GM19395 (cell line): ENCODE measurements around the gene WNT4.

ENCODE experiments used
- ATAC-seq: cut with Tn5 transposase; IDR thresholded peaks from one replicate; pipeline ENCODE4 v1.9.1; 2021; ENCODE audit warnings: mild to moderate bottlenecking, moderate library complexity; ENCODE audit not compliant: unreplicated experiment

The WNT4 gene

DNA sequence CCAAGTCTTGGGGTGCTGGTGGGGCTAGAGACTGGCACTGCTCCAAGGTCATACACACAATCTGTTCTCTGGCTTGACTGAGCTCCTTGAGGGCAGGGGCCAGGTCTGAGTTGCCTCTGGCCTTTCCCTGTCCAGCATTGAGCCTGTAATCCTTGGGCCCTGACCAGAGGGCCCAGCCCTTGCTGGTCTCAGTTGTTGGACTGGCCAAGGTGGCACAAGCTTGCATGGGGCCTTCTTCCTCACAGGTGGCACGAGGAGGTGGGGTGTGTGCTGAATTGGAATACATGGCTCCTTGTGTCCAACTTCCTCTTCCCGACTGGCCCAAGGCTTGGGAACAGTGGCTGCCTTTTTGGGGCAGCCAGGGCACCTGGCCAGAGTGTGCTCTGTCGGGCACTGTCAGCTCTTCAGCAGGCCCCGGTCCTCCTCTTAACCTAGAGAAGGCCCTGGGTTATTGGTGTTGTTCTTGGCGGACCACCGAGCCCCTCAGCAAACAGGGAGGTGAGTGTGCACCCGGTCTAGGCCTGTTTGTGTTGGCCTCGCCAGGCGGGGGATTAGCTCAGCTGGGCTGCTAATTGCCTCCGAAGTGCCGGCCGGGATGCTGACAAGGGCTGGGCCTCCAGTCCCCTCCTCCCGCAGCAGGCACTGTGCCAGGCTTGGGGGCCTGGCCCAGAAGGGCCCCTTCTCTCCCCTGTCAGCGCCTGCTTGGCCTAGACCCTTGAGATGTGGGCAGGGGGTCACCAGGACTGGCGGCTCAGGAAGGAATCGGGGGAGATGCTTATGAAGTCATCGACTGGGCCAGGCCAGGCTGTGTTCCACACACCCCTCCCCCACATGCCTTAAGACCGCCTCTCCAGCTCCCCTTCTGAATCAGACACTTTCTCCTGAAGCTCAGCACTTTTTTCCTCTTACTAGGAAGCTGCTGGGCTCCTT lies 28.5 kb downstream of the WNT4 start:
- no peak for ATAC-seq

DNA sequence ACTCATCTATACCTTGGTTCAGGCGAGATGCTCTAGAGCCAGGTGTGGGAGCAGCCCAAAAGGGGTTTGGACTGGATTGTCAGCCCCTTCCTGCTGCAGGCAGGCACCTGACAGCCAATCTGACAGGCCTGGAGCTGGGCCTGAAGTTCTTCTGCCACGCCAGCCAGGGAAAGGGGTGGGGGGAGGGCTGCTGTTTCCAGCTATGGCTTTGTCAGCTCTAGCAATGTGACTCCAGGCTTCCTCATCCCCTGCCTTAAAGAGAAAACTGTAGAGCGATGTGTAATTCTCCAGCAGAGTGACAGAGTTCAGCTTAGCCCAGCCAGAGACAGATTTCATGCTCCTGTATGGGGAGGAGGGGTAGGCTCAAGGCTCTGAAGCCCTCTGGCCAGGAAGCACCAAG lies 30.3 kb downstream of the WNT4 start:
- no peak for ATAC-seq

DNA sequence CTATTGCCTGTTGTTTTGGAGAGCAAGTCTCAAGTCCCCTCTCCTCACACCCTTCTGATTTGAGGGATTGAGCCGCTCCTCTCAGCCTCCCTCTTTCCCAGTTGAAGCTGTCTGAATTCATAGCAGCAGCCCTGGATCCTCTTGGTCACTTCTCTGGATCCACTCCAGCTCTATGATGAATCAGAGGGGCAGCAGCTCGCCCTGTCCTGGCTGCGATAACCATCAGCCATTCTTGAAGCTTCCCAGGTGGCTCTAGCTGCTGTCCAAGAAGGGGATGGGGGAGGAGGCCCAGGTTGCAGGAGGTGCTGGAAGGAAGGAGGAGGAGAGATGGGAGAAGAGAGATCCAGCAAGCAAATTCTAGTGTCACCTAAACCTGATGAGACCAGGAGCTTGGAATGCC lies 31.3 kb downstream of the WNT4 start:
- no peak for ATAC-seq

DNA sequence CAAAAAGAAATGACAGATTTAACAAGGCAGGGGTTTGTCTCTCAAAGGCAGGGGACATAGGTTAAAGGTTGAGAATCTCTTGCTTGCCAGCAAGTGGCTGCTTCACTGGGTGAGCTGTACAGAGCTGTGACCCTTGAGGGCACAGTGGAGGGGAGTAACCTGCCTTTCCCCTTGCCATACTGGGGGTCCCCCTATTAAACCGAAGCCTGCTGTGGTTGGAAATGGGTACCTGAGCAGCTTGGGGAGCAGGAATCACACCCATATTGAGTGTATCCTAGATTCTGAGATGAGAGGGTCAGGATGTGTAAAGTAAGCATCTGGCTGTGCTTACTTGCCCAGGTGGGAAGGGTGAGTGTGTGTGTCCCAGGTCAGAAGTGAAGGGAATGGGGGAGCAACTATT lies 31.8 kb downstream of the WNT4 start:
- no peak for ATAC-seq

DNA sequence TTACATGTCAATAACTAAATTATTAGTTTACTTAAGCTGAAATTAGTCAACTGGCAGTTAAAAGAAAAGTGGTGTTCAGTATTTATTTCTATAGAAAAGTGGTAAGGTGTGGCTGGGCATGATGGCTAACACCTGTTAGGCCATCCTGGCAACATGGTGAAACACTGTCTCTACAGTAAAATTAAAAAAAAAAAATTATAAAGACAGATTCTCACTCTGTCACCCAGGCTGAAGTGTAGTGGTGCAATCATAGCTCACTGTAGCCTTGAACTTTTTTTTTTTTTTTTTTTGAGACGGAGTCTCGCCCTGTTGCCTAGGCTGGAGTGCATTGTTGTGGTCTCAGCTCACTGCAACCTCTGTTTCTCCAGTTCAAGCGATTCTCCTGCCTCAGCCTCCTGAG lies 32.9 kb downstream of the WNT4 start:
- no peak for ATAC-seq

DNA sequence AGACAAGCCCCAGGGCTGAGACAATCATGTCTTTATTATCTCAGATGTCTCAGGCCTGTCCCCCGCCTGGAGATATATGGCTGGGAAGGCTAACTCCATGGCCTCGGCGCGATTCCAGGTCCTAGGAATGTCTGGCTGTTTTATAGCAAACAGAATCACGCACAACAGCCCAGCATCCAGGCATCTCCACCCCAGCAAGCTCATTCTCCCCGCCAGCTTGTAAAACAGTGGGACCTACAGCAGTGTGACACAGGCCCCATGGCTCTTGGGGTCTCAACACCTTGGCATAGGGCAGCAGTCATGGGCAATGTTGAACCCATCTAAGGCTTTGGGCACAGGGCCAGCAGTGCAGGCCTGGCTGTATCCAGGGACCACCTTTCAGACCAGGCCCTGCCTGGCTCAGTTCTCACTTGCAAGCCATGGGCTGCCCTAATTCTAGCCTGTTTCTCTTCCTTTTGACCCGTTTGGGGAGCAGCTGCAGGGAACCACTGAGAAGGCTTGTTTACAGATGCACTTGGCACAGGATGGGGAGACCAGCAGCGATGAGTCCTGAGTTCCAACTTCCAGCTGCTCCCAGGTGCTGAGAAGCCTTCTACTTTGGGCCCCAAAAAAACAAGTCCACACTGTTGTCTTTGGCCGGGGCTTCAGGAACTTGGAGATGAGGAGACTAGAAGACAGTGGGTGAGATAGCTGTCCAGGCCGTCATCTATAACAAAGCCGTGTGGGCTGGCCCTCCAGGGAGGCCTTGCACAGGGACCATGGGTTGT lies 34.4 kb downstream of the WNT4 start:
- no peak for ATAC-seq

DNA sequence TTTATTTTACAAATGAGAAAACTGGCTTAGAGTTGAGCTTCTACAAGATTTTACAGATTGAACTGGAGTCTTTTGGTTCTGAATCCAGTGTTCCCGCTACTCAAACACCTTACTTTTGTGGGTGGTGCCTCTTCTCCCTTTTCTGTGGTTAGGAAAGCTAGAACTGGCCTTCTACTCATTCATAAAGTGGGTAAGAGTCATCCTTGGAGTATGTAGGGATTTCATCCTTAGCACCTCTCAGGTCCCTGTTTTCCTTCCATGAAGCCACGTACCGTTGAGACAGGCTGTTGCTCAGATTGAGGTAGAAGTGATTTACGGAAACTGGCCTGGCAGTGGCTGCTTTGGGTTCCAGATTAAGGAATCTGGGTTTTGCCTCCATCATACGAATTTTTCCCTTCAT lies 35.8 kb downstream of the WNT4 start:
- ATAC-seq, result no peak

DNA sequence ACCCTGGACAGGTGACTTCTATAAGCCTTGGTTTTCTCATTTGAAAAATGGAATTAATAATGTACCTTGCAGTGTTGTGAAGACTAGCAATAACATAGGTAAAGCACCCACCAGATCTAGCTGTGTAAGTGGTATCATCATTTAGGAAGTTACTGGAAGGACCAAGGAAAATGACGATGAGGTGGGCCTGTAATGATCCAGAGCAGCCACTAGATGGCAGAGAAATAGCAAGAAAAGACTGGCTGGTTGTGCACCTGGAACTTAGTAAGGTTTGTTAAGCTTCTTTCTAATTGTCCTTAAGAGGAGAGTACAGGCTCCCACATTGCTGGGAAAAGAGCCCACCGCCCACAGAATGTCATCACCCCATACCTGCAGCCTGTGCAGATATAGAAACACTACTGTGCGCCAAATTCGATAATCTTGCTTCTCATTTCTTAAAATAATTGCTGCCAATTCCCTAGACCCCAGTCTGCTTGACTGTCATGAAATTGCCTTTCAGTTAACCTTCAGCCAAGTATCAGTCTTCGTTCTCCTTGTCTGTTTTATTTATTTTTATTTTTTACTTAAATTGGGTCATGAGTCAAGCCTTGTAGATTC lies 37.2 kb downstream of the WNT4 start:
- no peak for ATAC-seq

DNA sequence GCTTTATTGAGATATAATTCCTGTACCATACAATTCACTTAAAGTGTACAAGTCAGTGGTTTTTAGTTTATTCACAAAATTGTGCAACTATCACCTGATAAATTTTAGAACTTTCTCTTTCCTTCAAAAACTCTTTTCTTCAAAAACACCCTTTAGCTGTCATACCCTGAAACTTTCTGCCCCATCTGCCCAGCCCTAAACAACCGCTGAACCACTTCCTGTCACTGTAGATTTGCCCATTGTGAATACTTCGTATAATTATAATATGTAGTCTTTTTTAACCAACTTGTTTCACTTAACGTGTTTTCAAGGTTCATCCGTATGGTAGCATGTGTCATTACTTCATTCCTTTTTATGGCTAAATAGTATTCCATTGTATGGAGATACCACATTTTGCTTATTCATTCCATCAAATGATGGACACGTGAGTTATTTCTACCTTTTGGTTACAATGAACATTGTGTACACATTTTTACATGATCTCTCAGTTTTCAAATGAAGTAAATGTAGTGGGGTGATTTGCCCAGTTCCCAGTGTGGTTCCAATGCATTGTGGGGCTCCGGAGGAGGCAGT lies 37.9 kb downstream of the WNT4 start:
- ATAC-seq, result no peak

DNA sequence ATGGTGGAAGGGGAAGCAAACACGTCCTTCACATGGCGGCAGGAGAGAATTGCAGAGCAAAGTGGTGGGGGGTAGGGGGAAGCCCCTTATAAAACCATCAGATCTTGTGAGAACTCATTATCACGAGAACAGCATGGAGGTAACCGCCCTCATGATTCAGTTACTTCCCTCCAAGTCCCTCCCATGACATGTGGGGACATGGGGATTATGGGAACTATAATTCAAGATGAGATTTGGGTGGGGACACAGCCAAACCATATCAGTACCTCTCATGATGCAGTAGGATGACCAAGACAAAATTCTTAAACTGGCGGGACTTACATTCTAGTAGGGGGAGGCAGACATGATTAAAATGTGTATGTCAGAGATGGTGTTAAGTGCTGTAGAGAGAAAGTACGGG lies 38.8 kb downstream of the WNT4 start:
- ATAC-seq, result no peak

DNA sequence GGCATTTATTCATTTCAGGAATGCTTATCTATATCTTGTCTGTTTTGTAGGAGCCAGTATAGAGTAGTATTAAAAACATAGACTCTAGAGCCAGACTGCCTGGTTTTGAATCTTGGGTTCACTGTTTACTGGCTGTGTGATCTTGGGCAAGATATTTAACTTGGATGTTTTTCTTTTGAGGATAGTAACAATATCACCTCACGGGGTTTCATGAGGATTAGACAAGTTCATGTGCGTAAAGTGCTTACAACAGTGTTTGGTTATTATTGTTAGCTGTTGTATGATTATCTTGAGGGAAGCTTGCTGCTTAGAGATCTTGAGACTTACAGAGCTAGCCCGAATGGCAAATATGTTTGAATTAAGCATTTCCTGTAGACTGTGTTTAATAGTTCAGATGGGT lies 40.2 kb downstream of the WNT4 start:
- ATAC-seq, result no peak

DNA sequence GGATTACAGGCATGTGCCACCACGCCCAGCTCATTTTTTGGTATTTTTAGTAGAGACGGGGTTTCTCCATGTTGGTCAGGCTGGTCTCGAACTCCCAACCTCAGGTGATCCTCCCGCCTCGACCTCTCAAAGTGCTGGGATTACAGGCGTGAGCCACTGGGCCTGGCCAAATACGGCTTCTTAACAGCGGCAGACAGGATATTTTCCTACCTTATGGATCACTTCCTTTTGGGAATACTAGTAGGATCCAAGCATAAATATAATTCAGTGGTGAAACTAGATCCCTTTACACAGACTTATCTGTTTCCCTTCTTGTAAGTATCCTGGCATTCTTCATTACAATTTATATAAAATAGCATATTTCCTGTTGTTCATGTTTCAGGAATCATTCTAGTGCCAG lies 40.9 kb downstream of the WNT4 start:
- no peak for ATAC-seq

DNA sequence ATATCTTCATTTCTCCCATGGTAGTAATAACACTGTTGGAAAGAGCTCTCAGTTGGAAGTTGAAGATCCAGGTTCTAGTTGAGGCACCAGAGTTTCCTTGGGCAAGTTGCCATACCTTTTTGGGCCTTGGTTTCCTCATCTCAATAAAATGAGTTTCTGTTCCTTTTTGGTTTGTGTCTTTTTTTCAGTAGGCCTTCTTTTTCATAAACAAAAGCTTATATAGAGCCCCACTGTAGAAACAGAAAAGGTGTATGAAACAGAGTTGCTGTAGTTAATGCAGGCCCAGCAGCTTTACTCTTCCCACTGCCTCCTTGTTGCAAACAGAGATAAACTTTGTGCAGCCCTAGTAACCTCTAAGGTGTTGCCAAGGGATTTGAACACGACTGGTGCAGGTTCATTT lies 41.7 kb downstream of the WNT4 start:
- ATAC-seq, result no peak

DNA sequence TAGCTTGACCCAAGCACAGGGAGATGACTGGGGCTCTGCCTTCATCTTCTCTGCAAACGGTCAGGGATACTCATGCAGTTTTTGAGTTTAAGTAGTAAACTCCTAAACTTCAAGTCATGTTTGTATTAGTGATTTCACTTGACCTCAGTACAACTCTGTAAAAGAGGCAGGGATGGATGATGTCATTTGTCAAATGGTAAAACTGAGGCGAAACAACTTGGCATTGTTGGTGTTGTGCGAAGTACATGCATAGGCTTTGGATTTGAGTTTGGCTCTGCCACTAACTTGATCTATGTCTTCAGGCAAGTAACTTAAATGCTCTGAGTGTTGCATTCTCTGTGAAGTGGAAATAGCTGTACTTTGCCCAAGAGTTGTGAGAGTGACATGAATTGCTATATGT lies 42.7 kb downstream of the WNT4 start:
- ATAC-seq, result no peak

DNA sequence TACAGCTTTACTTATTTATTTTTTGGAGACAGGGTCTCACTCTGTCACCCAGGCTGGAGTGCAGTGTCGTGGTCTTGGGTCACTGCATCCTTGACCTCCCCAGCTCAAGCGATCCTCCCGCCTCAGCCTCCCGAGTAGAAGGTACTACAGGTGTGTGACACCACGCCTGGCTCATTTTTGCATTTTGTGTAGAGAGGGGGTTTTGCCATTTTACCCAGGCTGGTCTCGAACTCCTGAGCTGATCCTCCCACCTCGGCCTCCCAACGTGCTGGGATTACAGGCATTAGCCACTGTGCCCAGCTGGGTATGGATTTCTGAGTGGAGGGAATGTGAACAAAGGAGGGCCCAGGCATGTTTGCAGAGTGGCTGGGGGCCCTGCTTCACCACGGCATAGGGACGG lies 44.1 kb downstream of the WNT4 start:
- no peak for ATAC-seq

DNA sequence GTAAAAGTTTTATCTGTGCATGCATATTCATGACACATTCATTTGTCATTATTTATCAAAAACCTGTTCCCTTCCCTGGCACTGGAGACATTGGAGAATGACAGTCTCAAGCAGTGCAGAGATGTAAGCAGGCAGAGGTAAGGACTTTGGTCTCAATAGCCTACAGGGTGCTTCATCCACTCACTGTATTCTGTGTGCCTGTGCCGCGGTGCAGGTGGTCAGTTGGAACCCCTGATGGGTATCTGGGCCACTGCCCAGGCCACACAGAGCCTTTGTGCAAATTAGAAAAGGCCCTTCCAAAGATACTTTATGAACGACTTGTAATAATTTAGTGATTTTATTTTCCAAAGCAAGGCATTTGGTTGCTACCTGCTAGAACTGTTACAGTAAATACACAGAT lies 46.4 kb downstream of the WNT4 start:
- no peak for ATAC-seq

DNA sequence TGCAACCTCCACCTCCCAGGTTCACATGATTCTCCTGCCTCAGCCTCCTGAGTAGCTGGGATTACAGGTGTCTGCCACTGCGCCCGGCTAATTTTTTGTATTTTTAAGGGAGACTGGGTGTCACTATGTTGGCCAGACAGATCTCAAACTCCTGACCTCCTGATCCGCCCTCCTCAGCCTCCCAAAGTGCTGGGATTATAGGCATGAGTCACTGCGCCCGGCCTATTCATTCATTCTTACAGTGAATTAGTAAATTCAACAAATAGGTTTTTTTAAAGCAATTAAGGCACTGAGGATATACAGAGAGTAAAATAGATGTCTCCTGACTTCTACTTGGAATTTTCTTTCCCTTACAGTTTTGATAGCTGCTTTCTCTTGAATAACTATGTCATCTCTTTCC lies 46.9 kb downstream of the WNT4 start:
- no peak for ATAC-seq

DNA sequence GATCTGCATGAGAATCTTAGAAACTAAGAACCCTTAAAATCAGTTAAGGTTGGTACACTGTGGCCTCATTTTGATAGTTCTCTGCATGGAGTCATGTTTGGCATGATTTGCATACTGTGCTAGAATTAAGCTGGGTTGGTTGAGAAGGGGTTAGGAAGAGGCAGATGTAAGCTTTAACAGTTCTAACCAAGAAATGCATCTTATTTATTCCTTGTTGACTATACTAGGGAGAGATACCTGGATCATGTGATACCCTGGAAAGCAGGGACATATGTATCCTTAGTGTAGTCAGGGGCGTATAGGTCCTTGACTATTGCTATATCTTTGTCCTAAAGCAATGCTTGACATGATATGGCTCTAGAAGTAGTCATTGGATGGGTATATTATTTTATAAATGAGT lies 49.4 kb downstream of the WNT4 start:
- no peak for ATAC-seq

DNA sequence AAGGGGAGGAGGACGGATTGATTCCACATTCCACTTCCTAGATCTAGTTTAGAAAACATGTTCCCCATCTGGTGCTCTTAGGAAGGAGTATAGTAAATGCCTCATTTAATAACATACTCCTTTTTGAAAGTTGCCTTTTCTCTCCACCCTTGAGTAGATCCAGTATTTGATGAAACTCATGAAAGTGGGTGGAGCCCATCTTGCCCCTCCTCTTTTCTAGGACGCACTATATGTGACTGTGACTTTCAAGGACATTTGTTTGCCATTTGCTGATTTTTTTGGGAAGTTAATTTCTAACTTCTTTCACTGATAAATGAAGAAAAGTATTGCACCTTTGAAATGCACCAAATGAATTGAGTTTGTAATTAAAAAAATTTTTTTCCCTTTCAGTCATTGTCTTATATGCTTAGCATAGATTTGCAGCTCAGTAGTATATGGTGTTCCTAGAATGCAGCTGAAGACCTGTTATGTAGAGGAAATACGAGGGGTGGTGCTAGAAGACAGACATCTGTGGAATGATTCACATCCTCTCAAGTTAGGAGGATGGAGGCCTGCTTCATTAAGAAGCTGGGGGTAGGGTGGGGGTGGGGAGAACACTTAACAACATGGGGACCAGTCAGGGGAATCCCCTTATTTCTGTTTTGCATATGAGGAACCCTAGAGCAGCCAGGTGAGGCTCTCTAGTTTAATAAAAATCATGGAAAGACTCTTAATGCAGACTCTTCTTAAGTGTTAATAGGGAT lies 50.7 kb downstream of the WNT4 start:
- ATAC-seq, result peak; percentile 57

DNA sequence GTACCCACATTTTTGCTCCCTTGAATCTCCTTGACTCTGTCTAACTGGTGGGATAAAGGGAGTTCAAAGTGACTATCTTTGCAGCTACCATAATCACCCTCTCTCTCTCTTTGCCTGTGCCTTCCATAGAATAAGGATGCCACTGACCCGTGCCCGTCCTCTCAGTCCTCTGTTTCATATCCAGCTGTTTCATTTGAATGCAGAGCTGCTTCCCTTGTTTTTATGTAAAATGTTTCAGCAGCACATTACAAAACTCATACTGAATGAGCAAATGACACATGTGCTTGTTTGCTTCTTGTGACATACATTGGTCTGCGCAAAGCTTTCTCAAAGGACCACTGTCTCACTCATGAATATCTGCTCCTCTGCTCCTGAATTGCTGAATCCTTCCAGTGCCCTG lies 52.0 kb downstream of the WNT4 start:
- no peak for ATAC-seq

DNA sequence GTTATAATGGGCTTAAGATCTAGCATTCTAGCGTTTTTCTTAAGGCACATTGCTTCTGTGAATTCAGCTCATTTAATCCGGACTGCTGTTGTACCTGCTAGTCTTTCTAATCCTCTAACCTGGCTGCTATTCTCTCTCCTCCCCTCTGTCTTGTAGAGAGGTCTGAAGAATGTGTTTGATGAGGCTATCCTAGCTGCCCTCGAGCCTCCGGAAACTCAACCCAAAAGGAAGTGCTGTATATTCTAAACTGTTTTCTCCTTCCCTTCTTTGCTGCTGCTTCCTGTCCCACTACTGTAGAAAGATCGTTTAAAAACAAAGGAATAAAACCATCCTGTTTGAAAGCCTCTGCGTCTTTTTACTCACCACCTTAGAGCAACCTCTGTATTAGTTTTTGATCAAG lies 53.1 kb downstream of the WNT4 start:
- no peak for ATAC-seq
